GM23338 (cell line): Measurements from ENCODE around the gene MIPEP.

ENCODE experiments used
- CREB1 ChIP-seq: fragments of 250-450 bp; sonication (Bioruptor Pico); IDR thresholded peaks from 2 replicates; pipeline ENCODE4 v1.5.0; 2020; ENCODE audit warnings: low read depth, mild to moderate bottlenecking, moderate library complexity
- CTCF ChIP-seq, 2 experiments: fragments of 200-600 bp in 1 of 2; sonication (generic) in 1 of 2; conservative IDR thresholded peaks; 2 replicates each; pipeline versions ENCODE4 v1.5.1 to v1.6.1; 2016 to 2017; ENCODE audit warnings: antibody characterized with exemption in 2 of 2, low read depth in 2 of 2, mild to moderate bottlenecking in 2 of 2, moderate library complexity in 1 of 2
- EZH2 ChIP-seq: fragments of 200-600 bp; sonication (generic); IDR thresholded peaks from one replicate; pipeline ENCODE4 v1.8.0; 2017; ENCODE audit warnings: antibody characterized with exemption, mild to moderate bottlenecking, low read depth; ENCODE audit not compliant: unreplicated experiment
- JUNB ChIP-seq: IDR thresholded peaks from one replicate; pipeline ENCODE4 v1.6.1; 2016; ENCODE audit warnings: antibody characterized with exemption; ENCODE audit not compliant: unreplicated experiment
- NANOG ChIP-seq: IDR thresholded peaks from 2 replicates; pipeline ENCODE4 v1.6.1; 2016; ENCODE audit warnings: antibody characterized with exemption, borderline replicate concordance
- POLR2AphosphoS5 ChIP-seq: IDR thresholded peaks from 2 replicates; pipeline ENCODE4 v1.6.1; 2016; ENCODE audit warnings: antibody characterized with exemption, low read depth
- REST ChIP-seq: IDR thresholded peaks from one replicate; pipeline ENCODE4 v1.6.1; 2018; ENCODE audit warnings: antibody characterized with exemption; ENCODE audit not compliant: unreplicated experiment
- STAT1 ChIP-seq: IDR thresholded peaks from one replicate; pipeline ENCODE4 v1.6.1; 2016; ENCODE audit warnings: antibody characterized with exemption; ENCODE audit not compliant: unreplicated experiment

GRCh38 chr13:23833733-23834611 is 55.2 kb downstream of the MIPEP start:
- TF ChIP-seq CTCF (conservative IDR thresholded peaks at IDR 0.05; ENCODE audit: low read depth in 2 of 2) (peak in 1 of 2 experiments; percentile 16; a peak in 1 of 4 replicates), EZH2 (no peak), POLR2AphosphoS5 (no peak), JUNB (no peak), REST (no peak), CREB1 (no peak), NANOG (no peak), STAT1 (no peak)
